ENCODE results near the gene ILDR2.

GRCh38 chr1:166888373-166889111 lies 86.8 kb downstream of the ILDR2 start:
- no peak for TF ChIP-seq EZH2 (IDR thresholded peaks at IDR 0.05; ENCODE audit: low read depth)
- no peak for TF ChIP-seq CTCF (conservative IDR thresholded peaks at IDR 0.05)
